T-helper 22 cell (primary cell): Measurements from ENCODE around the gene CORO2B.

Experiments
- DNase-seq: peaks from one replicate; pipeline ENCODE4 v3.0.0-alpha.2; 2020; ENCODE audit warnings: low read depth

Gene CORO2B

DNA sequence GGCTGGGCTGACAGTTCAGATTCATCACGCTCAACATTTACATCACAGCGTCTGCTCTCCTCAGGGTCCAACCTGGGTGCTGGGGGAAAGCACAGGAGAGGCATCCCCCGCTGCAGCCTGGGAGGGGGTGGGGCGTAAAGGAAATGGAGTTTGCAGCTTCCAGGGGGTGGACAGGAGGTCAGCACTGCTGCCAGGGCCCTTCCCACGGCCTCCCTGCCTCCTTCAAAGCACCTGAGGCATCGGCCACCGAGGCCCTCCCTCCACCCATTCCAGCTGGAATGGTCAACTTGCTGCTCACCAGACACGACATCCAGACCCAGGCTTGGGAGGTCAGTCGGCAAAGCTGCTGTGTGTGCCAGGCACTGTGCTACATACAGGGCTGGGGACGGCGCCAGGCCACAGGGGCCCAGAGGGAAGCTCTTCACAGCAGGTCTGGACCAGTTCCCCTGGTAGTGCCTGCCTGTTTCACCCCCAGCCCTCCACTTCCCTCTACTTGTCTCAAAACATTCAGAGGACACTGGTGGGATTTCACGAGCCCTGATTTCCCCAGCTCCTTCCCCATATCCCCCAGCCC lies 121.2 kb downstream of the CORO2B start:
- no peak for DNase-seq

- no peak for DNase-seq
Observed at GRCh38 chr15:68700455-68701123, 121.8 kb downstream of the CORO2B start.

GRCh38 chr15:68701886-68702285 lies 123.1 kb downstream of the CORO2B start:
- no peak for DNase-seq

DNA sequence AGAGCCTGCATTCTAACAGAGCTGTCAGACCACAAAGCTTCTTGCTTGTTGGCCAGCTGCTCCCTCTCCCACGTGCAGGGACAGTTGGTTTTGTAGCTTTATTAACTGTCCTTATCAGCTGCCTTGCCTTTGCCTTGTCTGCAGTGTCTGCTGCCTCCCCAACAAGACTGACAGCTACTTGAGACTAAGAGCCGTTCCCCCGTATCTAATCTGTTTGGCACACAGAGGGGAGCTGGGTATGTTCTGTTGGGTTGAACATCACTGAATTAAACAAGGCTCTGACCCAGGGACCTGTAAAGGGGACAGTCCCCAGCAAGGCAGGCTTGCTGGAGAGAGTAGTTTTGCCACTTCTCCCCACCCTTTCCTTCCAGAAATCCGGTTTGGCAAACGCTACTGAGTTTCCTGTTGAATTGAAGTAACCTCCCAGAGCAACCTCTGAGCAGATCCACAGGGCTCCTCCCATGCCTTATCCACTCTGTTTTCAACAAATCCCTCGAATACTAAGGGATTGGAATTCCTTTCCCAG lies 125.8 kb downstream of the CORO2B start:
- DNase-seq, result no peak

DNA sequence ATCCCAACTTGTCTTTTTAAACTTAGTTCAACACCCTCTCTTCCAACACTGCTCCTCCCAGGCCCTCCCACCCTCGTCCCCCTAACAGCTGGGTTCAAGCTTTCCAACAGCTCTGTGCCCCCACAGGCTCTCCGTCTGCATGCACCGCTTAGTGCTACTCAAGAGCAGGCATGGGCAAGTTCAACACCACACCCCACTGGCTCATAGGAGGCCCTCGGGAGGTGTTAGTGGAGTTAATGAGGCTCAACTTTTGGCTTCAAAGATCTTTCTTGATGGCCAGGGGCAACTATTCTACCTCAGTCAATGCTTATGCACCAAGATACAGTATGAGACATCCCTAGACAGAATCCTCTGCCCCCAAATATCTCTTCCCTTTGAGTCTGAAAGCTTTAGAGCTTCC lies 127.5 kb downstream of the CORO2B start:
- DNase-seq, result no peak

GRCh38 chr15:68706931-68707330 lies 128.1 kb downstream of the CORO2B start:
- DNase-seq, result no peak

- no peak for DNase-seq
Observed at GRCh38 chr15:68707386-68707785, 128.6 kb downstream of the CORO2B start.

DNA sequence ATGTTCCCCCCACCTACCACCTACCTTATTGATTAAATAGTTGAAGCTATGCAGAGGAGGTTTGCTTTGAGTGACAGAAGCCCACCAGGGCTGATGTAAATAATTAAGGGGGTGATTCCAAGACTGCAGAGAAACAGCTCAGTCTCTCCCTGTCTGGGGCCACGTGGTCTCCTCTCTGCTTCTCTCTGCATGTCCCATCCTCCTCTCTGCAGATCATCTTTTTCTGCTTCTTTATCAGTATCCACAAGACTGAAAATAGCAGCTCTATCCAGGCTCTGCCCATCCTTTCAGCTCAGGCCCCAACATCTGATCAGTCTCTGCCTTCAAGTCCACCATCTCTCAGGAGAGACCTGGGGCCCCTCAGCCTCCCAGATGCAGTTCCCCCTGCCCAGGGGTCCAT lies 131.1 kb downstream of the CORO2B start:
- no peak for DNase-seq

DNA sequence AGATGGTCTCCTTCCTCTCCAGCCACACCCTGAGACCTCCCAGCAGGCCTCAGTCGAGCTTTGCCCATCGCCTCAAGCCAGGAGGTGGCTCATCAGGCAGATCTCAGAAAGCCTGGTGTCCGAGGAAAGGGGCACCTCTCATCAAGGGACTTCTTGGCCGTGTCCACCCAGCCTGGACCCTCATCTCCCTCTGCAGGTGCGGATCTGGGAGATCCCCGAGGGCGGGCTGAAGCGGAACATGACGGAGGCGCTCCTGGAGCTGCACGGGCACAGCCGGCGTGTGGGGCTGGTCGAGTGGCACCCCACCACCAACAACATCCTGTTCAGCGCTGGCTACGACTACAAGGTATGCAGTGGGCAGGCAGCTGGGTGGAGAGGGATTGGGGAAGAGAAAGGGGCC lies 131.7 kb downstream of the CORO2B start:
- DNase-seq, result no peak

DNA sequence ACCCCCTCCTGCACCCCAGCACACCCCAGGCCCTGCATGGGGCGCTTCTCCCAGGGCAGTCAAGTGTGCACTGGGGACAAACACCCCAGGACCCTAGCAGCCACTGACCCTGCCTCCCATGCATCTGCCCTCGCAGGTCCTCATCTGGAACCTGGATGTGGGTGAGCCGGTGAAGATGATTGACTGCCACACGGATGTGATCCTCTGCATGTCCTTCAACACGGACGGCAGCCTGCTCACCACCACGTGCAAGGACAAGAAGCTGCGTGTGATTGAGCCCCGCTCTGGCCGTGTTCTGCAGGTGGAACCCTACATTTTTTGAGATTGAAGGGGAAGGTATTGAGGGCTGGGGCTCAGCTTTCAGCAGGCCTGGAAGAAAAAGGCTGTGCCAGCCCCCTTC lies 132.6 kb downstream of the CORO2B start:
- DNase-seq, result no peak

- no peak for DNase-seq
Observed at GRCh38 chr15:68712886-68713285, 134.1 kb downstream of the CORO2B start.

- DNase-seq, result no peak
Observed at GRCh38 chr15:68713874-68714273, 135.1 kb downstream of the CORO2B start.

- DNase-seq, result no peak
Observed at GRCh38 chr15:68715111-68715510, 136.3 kb downstream of the CORO2B start.

GRCh38 chr15:68717951-68718350 lies 139.2 kb downstream of the CORO2B start:
- DNase-seq, result no peak

GRCh38 chr15:68718468-68718867 lies 139.7 kb downstream of the CORO2B start:
- no peak for DNase-seq

DNA sequence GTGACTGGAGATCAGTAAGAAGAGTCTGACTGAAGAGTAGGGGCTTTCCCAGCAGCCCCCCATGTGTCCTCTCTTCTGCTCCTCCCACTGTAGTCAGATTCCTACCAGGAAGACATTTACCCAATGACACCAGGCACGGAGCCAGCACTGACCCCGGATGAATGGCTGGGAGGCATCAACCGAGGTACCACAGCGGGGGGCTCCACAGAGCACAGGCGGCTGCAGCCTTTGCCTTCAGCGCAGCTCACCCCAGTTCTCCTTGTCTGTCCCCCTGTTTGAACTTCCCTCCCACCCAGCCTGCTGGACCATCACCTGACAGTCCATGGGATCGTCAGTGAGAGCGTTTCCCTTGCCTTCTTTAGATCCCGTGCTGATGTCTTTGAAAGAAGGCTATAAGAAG lies 140.3 kb downstream of the CORO2B start:
- no peak for DNase-seq

- no peak for DNase-seq
Observed at GRCh38 chr15:68719672-68720071, 140.9 kb downstream of the CORO2B start.

- DNase-seq, result no peak
Observed at GRCh38 chr15:68721886-68722285, 143.1 kb downstream of the CORO2B start.

DNA sequence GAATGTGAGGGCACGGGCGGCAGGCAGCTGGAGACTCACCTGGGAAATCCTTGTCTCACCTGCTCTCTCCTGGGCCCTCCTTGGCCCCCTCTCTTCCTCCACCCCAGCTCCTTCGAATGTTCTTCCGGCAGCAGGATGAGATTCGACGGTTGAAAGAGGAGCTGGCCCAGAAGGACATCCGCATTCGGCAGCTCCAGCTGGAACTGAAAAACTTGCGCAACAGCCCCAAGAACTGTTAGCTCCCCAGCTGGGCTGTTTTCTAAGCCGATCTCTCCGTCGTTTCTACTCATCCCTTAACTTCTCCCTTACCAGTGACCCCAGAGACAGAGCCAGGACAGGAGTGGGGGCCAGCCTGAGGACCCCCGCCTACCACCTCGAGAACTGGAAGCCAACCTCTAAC lies 146.9 kb downstream of the CORO2B start:
- no peak for DNase-seq

- DNase-seq, result no peak
Observed at GRCh38 chr15:68726246-68726645, 147.5 kb downstream of the CORO2B start.

DNA sequence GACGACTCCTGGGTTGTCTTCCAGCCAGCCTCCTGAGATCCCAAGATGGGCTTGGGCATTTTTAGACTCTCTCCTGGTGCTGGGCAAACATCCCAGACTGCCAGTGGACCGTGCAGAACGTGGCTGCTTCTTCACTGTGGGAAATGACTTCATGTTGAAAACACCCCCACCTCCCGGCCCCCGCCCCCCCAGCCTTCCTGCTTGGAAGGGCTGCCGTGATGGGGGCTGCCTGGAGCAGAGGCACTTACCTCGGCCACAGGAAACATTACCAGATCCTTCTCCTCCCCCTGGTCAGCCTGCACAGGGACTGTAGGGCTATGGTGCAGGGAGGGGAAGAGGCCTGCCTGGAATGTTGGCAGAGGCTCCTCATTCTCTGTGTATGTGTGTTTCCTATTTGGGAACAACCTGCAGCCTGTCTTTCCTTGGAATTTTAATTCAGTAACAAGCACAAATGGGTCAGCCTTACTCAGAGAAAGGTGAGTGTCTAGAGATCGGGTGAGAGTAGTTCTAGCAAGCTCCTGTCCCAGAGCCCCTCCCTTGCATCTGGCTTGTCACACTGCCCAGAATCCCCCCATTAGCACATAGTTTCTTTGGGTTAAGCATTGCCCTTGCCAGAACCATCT lies 151.1 kb downstream of the CORO2B start:
- no peak for DNase-seq

DNA sequence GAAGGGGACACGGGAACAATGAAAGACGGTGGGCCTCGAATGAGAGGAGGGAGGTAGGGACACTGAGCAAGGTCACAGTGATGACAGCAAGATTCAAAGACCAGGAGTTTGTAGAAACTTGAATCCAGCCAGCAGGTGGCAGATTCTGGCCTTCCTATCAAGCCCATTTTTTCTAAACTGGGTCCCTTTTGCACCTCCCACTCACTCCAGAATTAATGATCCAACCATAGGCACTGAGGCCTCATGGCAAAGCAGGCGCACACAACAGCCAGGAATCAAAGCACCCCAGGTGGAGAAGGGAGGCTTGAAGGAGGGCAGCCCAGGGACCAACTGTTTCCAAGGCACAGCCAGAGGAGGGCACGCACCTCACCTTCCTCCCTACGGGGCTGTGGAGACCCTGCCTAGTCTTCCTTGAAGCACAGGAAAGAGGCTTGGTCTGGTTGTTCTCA lies 151.7 kb downstream of the CORO2B start:
- no peak for DNase-seq
